Measurements from ENCODE around the gene OGFOD3. TPM values are rescaled to one million over a fixed set of nuclear protein-coding genes. Genes with fewer than 3 reads are reported as not detected.

The OGFOD3 gene
- total RNA-seq, 2 donors from 2014 or later: 26.4 to 32.4 TPM

DNA sequence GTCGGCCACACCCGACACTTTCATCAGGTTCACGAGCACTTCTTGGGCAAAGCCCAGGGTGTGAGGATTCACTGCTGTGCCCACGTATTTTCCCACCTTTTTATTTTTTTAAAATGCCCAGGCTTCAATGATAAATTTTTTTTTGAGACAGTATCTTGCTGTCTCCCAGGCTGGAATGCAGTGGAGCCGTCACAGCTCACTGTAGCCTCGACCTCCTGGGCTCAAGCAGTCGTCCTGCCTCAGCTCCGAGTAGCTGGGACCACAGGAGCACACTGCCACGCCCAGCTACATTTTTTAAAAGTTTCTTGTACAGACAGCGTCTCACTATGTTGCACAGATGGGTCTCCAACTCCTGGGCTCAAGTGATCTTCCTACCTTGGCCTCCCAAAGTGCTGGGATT lies 29.0 kb downstream of the OGFOD3 start:
- no peak overlapping the region for H3K27ac ChIP-seq
- TF ChIP-seq, protein P1, sequence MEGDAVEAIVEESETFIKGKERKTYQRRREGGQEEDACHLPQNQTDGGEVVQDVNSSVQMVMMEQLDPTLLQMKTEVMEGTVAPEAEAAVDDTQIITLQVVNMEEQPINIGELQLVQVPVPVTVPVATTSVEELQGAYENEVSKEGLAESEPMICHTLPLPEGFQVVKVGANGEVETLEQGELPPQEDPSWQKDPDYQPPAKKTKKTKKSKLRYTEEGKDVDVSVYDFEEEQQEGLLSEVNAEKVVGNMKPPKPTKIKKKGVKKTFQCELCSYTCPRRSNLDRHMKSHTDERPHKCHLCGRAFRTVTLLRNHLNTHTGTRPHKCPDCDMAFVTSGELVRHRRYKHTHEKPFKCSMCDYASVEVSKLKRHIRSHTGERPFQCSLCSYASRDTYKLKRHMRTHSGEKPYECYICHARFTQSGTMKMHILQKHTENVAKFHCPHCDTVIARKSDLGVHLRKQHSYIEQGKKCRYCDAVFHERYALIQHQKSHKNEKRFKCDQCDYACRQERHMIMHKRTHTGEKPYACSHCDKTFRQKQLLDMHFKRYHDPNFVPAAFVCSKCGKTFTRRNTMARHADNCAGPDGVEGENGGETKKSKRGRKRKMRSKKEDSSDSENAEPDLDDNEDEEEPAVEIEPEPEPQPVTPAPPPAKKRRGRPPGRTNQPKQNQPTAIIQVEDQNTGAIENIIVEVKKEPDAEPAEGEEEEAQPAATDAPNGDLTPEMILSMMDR (IDR thresholded peaks at IDR 0.05): no peak
- H3K9me3 ChIP-seq: no peaks in the 10 kb centered on the region
- no peak overlapping the region for H3K4me3 ChIP-seq
- H3K36me3 ChIP-seq: no peaks in the 10 kb centered on the region
- no peak for DNase-seq (ENCODE audit: low spot score)
- H3K4me1 ChIP-seq: peaks cover 0 to 29% of the 10 kb centered on the region in 2 donors
- no peaks in the 10 kb centered on the region for H3K27me3 ChIP-seq

GRCh38 chr17:82388922-82389283 lies 29.5 kb downstream of the OGFOD3 start:
- no peaks in the 10 kb centered on the region for H3K27me3 ChIP-seq
- DNase-seq (ENCODE audit: low spot score): no peak
- no peaks in the 10 kb centered on the region for H3K9me3 ChIP-seq
- TF ChIP-seq, protein P1 (IDR thresholded peaks at IDR 0.05): no peak
- no peak overlapping the region for H3K4me3 ChIP-seq
- no peaks in the 10 kb centered on the region for H3K36me3 ChIP-seq
- H3K4me1 ChIP-seq: peaks cover 0 to 32% of the 10 kb centered on the region in 2 donors
- H3K27ac ChIP-seq: no peak overlapping the region

GRCh38 chr17:82388223-82388921 lies 30.0 kb downstream of the OGFOD3 start:
- Histone ChIP-seq H3K4me1 (peaks cover 0 to 32% of the 10 kb centered on the region in 2 donors), H3K9me3 (no peaks in the 10 kb centered on the region), H3K4me3 (no peak overlapping the region), H3K27ac (no peak overlapping the region), H3K27me3 (no peaks in the 10 kb centered on the region), H3K36me3 (no peaks in the 10 kb centered on the region)
- TF ChIP-seq, protein P1 (IDR thresholded peaks at IDR 0.05): no peak
- DNase-seq (ENCODE audit: low spot score): no peak

GRCh38 chr17:82387705-82388106 lies 30.7 kb downstream of the OGFOD3 start:
- TF ChIP-seq, protein P1 (IDR thresholded peaks at IDR 0.05): no peak
- no peak overlapping the region for H3K4me3 ChIP-seq
- no peak overlapping the region for H3K27ac ChIP-seq
- H3K9me3 ChIP-seq: no peaks in the 10 kb centered on the region
- peaks cover 0 to 32% of the 10 kb centered on the region in 2 donors for H3K4me1 ChIP-seq
- H3K27me3 ChIP-seq: no peaks in the 10 kb centered on the region
- no peaks in the 10 kb centered on the region for H3K36me3 ChIP-seq
- no peak for DNase-seq (ENCODE audit: low spot score)

GRCh38 chr17:82386881-82387704 lies 31.3 kb downstream of the OGFOD3 start:
- Histone ChIP-seq H3K36me3 (no peaks in the 10 kb centered on the region), H3K9me3 (no peaks in the 10 kb centered on the region), H3K27me3 (no peaks in the 10 kb centered on the region), H3K27ac (no peak overlapping the region), H3K4me1 (peaks cover 0 to 32% of the 10 kb centered on the region in 2 donors), H3K4me3 (no peak overlapping the region)
- TF ChIP-seq, protein P1 (IDR thresholded peaks at IDR 0.05): no peak
- no peak for DNase-seq (ENCODE audit: low spot score)
